HepG2 (cell line): ENCODE data around the gene CPLX3. TPM values are rescaled to one million over a fixed set of nuclear protein-coding genes. Genes with fewer than 3 reads are reported as not detected.

Source experiments
- DPF2 ChIP-seq: sonication (generic); formaldehyde crosslinking; IDR thresholded peaks from 2 replicates; pipeline ENCODE4 v1.4.0; 2020; ENCODE audit warnings: mild to moderate bottlenecking, low read depth, missing genetic modification reagents, borderline replicate concordance
- EED ChIP-seq: sonication (generic); formaldehyde crosslinking; IDR thresholded peaks from 2 replicates; pipeline ENCODE4 v1.5.0; 2020; ENCODE audit warnings: mild to moderate bottlenecking, missing genetic modification reagents
- FIP1L1 ChIP-seq: fragments of 200-400 bp; formaldehyde crosslinking; IDR thresholded peaks from 2 replicates; pipeline ENCODE4 v1.6.1; 2018; ENCODE audit warnings: low read depth, mild to moderate bottlenecking, low read length, moderate library complexity, borderline replicate concordance; ENCODE audit not compliant: insufficient read depth
- HOXA3 ChIP-seq: sonication (generic); formaldehyde crosslinking; IDR thresholded peaks from 2 replicates; pipeline ENCODE4 v1.5.0; 2020; ENCODE audit warnings: missing genetic modification reagents
- JUND ChIP-seq: sonication (generic); formaldehyde crosslinking; IDR thresholded peaks from 2 replicates; pipeline ENCODE4 v1.8.0; 2022; ENCODE audit warnings: mild to moderate bottlenecking, missing genetic modification reagents
- MAFG ChIP-seq: sonication (generic); formaldehyde crosslinking; IDR thresholded peaks from 2 replicates; pipeline ENCODE4 v1.5.1; 2020; ENCODE audit warnings: mild to moderate bottlenecking, missing genetic modification reagents
- PHB2 ChIP-seq: fragments of 450-650 bp; IDR thresholded peaks from 2 replicates; pipeline ENCODE4 v1.6.1; 2018; ENCODE audit not compliant: partially characterized antibody
- ZNF17 ChIP-seq: sonication (generic); formaldehyde crosslinking; IDR thresholded peaks from 2 replicates; pipeline ENCODE4 v1.5.0; 2020; ENCODE audit warnings: mild to moderate bottlenecking, missing genetic modification reagents
- ZNF546 ChIP-seq: sonication (generic); formaldehyde crosslinking; conservative IDR thresholded peaks from 2 replicates; pipeline ENCODE4 v1.8.1; 2023; ENCODE audit warnings: mild to moderate bottlenecking, missing genetic modification reagents
- ZNF570 ChIP-seq: sonication (generic); formaldehyde crosslinking; IDR thresholded peaks from 2 replicates; pipeline ENCODE4 v1.4.0; 2020; ENCODE audit warnings: mild to moderate bottlenecking, missing genetic modification reagents, borderline replicate concordance
- ZNF724P ChIP-seq: sonication (generic); formaldehyde crosslinking; IDR thresholded peaks from 2 replicates; pipeline ENCODE4 v1.8.0; 2022; ENCODE audit warnings: missing genetic modification reagents, borderline replicate concordance
- ZNF737 ChIP-seq: sonication (generic); formaldehyde crosslinking; IDR thresholded peaks from 2 replicates; pipeline ENCODE4 v1.5.0; 2020; ENCODE audit warnings: missing genetic modification reagents, mild to moderate bottlenecking, borderline replicate concordance
- ZNF781 ChIP-seq: sonication (generic); formaldehyde crosslinking; IDR thresholded peaks from 2 replicates; pipeline ENCODE4 v1.5.1; 2020; ENCODE audit warnings: borderline replicate concordance, mild to moderate bottlenecking, missing genetic modification reagents; ENCODE audit errors: not compliant biosample characterization
- polyA plus RNA-seq, 8 experiments: library from polyadenylated mRNA; depleted of rRNA in 3 of 8; stranded (reverse) in 7 of 8; unstranded in 1 of 8; fragments of >200 nt; fragmentation: Illumina TruSeq in 4 of 8; extraction: Trizol in 4 of 8; gene quantifications; 2 replicates each; pipeline versions ENCODE4 v1.2.1 to v1.2.3, GENCODE V29; 2011 to 2016; ENCODE audit warnings: low read depth in 4 of 8, missing spikeins in 1 of 8, mixed read lengths in 1 of 8; ENCODE audit not compliant: insufficient read depth in 1 of 8
- total RNA-seq, 5 experiments: library from RNA; depleted of rRNA; stranded (reverse); fragments of >200 nt; fragmentation: Illumina TruSeq; extraction: Trizol; gene quantifications; 2 replicates each; pipeline ENCODE4 v1.2.3, GENCODE V29; 2016; ENCODE audit warnings: low read depth in 1 of 5
- TF ChIP-seq, protein P1 (sequence below): sonication (generic); formaldehyde crosslinking; IDR thresholded peaks from 2 replicates; pipeline ENCODE4 v1.5.0; 2020; ENCODE audit warnings: mild to moderate bottlenecking, missing genetic modification reagents, borderline replicate concordance
- TF ChIP-seq, protein P2 (sequence below): fragments of 450-650 bp; IDR thresholded peaks from 2 replicates; pipeline ENCODE4 v1.6.1; 2017; ENCODE audit warnings: mild to moderate bottlenecking
- TF ChIP-seq, protein P3 (sequence below): sonication (generic); formaldehyde crosslinking; IDR thresholded peaks from 2 replicates; pipeline ENCODE4 v1.4.0; 2020; ENCODE audit warnings: missing genetic modification reagents

CPLX3 gene
- total and polyA plus RNA-seq, 2 of the 13 experiments (the other 11 are each of a cell fraction or from before 2014, with no cell fraction given) = not detected

DNA sequence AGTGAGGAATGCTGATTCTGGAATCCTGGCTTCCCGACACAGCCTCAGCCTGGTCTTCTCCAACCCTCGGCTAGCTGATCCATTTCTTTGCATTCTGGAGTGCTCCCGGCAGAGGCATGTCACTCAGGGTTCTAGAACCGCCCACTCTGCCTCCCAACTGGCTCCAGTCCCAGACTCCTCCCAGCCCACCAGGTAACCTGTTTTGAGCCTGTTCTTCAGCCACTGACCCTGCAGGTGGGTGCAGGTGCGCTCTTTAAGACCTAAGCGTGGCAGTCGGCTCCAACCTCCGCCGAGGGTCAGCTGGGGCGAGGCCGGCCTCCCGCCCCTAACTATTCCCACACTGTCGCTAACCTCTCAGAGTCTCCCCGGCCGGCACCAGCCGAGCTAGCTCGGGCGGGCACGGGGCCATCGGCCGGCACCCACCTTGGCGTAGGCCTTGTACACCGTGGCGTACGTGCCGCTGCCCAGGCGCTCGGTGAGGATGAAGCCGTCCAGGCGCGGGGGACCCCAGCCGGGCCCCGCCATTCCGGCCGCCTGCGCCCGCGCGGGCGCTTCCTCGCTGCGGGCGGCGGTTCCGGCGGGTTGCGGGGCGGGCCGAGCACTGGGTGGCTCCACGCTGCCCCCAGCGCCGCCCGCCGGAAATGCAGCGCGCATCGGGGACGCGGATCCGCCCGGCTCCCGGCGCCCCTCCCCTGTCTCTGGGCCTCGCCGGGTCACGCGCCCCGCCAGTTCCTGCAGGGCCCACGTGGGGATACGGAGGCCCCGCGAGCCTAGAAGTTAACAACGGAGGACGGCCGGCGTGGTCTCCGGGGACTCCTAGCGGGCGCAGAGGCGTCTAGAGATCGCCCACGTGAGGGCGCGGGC lies 16.4 kb downstream of the CPLX3 start, which contains the start of gene ULK3 (continued):
- TF ChIP-seq, protein P1, sequence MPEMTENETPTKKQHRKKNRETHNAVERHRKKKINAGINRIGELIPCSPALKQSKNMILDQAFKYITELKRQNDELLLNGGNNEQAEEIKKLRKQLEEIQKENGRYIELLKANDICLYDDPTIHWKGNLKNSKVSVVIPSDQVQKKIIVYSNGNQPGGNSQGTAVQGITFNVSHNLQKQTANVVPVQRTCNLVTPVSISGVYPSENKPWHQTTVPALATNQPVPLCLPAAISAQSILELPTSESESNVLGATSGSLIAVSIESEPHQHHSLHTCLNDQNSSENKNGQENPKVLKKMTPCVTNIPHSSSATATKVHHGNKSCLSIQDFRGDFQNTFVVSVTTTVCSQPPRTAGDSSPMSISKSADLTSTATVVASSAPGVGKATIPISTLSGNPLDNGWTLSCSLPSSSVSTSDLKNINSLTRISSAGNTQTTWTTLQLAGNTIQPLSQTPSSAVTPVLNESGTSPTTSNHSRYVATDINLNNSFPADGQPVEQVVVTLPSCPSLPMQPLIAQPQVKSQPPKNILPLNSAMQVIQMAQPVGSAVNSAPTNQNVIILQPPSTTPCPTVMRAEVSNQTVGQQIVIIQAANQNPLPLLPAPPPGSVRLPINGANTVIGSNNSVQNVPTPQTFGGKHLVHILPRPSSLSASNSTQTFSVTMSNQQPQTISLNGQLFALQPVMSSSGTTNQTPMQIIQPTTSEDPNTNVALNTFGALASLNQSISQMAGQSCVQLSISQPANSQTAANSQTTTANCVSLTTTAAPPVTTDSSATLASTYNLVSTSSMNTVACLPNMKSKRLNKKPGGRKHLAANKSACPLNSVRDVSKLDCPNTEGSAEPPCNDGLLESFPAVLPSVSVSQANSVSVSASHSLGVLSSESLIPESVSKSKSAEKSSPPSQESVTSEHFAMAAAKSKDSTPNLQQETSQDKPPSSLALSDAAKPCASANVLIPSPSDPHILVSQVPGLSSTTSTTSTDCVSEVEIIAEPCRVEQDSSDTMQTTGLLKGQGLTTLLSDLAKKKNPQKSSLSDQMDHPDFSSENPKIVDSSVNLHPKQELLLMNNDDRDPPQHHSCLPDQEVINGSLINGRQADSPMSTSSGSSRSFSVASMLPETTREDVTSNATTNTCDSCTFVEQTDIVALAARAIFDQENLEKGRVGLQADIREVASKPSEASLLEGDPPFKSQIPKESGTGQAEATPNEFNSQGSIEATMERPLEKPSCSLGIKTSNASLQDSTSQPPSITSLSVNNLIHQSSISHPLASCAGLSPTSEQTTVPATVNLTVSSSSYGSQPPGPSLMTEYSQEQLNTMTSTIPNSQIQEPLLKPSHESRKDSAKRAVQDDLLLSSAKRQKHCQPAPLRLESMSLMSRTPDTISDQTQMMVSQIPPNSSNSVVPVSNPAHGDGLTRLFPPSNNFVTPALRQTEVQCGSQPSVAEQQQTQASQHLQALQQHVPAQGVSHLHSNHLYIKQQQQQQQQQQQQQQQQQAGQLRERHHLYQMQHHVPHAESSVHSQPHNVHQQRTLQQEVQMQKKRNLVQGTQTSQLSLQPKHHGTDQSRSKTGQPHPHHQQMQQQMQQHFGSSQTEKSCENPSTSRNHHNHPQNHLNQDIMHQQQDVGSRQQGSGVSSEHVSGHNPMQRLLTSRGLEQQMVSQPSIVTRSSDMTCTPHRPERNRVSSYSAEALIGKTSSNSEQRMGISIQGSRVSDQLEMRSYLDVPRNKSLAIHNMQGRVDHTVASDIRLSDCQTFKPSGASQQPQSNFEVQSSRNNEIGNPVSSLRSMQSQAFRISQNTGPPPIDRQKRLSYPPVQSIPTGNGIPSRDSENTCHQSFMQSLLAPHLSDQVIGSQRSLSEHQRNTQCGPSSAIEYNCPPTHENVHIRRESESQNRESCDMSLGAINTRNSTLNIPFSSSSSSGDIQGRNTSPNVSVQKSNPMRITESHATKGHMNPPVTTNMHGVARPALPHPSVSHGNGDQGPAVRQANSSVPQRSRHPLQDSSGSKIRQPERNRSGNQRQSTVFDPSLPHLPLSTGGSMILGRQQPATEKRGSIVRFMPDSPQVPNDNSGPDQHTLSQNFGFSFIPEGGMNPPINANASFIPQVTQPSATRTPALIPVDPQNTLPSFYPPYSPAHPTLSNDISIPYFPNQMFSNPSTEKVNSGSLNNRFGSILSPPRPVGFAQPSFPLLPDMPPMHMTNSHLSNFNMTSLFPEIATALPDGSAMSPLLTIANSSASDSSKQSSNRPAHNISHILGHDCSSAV (CRISPR knock-in tag) = 0 out of 2 replicates have a peak, but pooled peaks have one; percentile 76
- TF ChIP-seq MAFG (CRISPR knock-in tag) = no peak
- no peak for TF ChIP-seq ZNF570 (CRISPR knock-in tag)
- 0 out of 2 replicates have a peak, but pooled peaks have one; percentile 37 for TF ChIP-seq JUND (CRISPR knock-in tag)
- no peak for TF ChIP-seq ZNF724P (CRISPR knock-in tag)
- TF ChIP-seq, protein P2, sequence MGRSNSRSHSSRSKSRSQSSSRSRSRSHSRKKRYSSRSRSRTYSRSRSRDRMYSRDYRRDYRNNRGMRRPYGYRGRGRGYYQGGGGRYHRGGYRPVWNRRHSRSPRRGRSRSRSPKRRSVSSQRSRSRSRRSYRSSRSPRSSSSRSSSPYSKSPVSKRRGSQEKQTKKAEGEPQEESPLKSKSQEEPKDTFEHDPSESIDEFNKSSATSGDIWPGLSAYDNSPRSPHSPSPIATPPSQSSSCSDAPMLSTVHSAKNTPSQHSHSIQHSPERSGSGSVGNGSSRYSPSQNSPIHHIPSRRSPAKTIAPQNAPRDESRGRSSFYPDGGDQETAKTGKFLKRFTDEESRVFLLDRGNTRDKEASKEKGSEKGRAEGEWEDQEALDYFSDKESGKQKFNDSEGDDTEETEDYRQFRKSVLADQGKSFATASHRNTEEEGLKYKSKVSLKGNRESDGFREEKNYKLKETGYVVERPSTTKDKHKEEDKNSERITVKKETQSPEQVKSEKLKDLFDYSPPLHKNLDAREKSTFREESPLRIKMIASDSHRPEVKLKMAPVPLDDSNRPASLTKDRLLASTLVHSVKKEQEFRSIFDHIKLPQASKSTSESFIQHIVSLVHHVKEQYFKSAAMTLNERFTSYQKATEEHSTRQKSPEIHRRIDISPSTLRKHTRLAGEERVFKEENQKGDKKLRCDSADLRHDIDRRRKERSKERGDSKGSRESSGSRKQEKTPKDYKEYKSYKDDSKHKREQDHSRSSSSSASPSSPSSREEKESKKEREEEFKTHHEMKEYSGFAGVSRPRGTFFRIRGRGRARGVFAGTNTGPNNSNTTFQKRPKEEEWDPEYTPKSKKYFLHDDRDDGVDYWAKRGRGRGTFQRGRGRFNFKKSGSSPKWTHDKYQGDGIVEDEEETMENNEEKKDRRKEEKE = no peak
- TF ChIP-seq FIP1L1 = no peak
- no peak for TF ChIP-seq ZNF546
- TF ChIP-seq DPF2 (CRISPR knock-in tag) = 0 out of 2 replicates have a peak, but pooled peaks have one; percentile 38
- TF ChIP-seq ZNF17 (CRISPR knock-in tag) = no peak
- TF ChIP-seq ZNF781 (CRISPR knock-in tag) = no peak
- no peak for TF ChIP-seq HOXA3 (CRISPR knock-in tag)
- TF ChIP-seq, protein P3, sequence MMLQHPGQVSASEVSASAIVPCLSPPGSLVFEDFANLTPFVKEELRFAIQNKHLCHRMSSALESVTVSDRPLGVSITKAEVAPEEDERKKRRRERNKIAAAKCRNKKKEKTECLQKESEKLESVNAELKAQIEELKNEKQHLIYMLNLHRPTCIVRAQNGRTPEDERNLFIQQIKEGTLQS (CRISPR knock-in tag) = peak; percentile 7; the same call in 1 of the 2 replicates
- no peak for TF ChIP-seq ZNF737
- no peak for TF ChIP-seq PHB2
- no peak for TF ChIP-seq EED (CRISPR knock-in tag)
